ENCODE results near the gene RUNX2.

DNA sequence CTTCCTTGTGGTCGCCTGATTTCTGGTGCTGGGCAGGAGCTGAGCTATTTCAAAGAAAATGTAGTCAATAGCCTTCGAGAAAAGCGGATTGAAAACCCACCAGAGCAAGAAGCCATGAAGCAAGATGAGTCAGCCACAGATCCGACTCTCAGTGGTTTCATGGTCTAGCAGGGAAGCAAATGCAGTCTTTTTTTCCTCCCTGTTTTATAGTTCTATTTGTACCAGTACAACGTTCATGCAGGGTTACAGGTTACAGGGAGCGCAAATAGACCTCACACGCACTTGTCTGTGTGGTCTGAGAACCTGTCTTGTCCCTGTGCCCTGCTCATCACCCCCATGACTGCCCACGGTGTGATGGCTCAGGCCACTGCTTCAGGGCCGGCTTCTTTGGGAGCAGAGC is 359.4 kb downstream of the RUNX2 start:
- TF ChIP-seq CTCF (conservative IDR thresholded peaks at IDR 0.05) (no peak), ZFX (IDR thresholded peaks at IDR 0.05) (no peak)

All from C4-2B (cell line).